Measurements from ENCODE around the gene SELENOW. TPM values are rescaled to one million over a fixed set of nuclear protein-coding genes. Genes with fewer than 3 reads are reported as not detected.

The SELENOW gene
- total and polyA plus RNA-seq, 2 of the 4 experiments (the other 2 are of a cell fraction) = 61.3 to 217 TPM

GRCh38 chr19:47756627-47756929, 21.9 kb upstream of the SELENOW start:
- no peak overlapping the region for H3K4ac ChIP-seq (ENCODE audit: low read depth, low read length)
- no peak for DNase-seq
- H2AK9ac ChIP-seq (replicated peaks; ENCODE audit: low read depth, low read length, poor library complexity) = no peak overlapping the region
- no CpG with 5 or more reads among the region's 12 CpGs for WGBS, 2 experiments (ENCODE audit: extremely low coverage in 2 of 2, insufficient read length in 1 of 2)
- no peaks in the 10 kb centered on the region for H3K9me3 ChIP-seq (ENCODE audit: control insufficient read depth, insufficient read depth, low read length)
- H2AFZ ChIP-seq (replicated peaks; ENCODE audit: low read length, poor library complexity) = no peak overlapping the region
- no peak for ATAC-seq (ENCODE audit: low read depth)
- H3K79me1 ChIP-seq (ENCODE audit: low read depth in 1 of 2, low read length in 2 of 2) = peaks cover 0 to under 1% of the 10 kb centered on the region in 2 experiments; a peak in 1 of 4 replicates
- H2BK20ac ChIP-seq (ENCODE audit: low read depth, low read length) = no peak overlapping the region
- H3K4me1 ChIP-seq (ENCODE audit: control insufficient read depth, insufficient read depth, low read length) = no peaks in the 10 kb centered on the region
- in situ Hi-C loops (cut with MboI; ENCODE audit: low sequenced_read_pairs) (no loop called here), intact Hi-C loops (cut with micrococcal nuclease) (no loop called here), dilution Hi-C loops (cut with HindIII; ENCODE audit: low sequenced_read_pairs, unreplicated experiment) (no loop called here)
- no peak overlapping the region for H4K91ac ChIP-seq (ENCODE audit: insufficient read depth, low read depth, low read length)
- H2BK120ac ChIP-seq (ENCODE audit: low read depth, low read length) = no peak overlapping the region
- no peak overlapping the region for H3K27ac ChIP-seq (ENCODE audit: insufficient read depth, low read length)
- H4K20me1 ChIP-seq (ENCODE audit: insufficient read depth, low read length) = no peaks in the 10 kb centered on the region
- H2BK15ac ChIP-seq (ENCODE audit: low read depth, low read length) = no peak overlapping the region
- no TSS peak for BruUV-seq (replicated peaks)
- no peak overlapping the region for H3K4me3 ChIP-seq (ENCODE audit: insufficient read depth, low read depth, low read length)
- H2AK5ac ChIP-seq (ENCODE audit: low read depth, low read length) = no peak overlapping the region
- no peak overlapping the region for H3K18ac ChIP-seq (ENCODE audit: low read depth, low read length)
- no peak overlapping the region for H3K56ac ChIP-seq (ENCODE audit: extremely low read depth, insufficient read depth, low read length)
- ChIA-PET CTCF (no interaction called here), POLR2A (ENCODE audit: unreplicated experiment) (no interaction called here)
- no peak overlapping the region for H3K14ac ChIP-seq (replicated peaks; ENCODE audit: low read depth, low read length)
- no peaks in the 10 kb centered on the region for H3K27me3 ChIP-seq (ENCODE audit: control insufficient read depth, insufficient read depth, low read length)
- no peak overlapping the region for H3K9ac ChIP-seq (ENCODE audit: low read depth, low read length)
- H2BK5ac ChIP-seq (ENCODE audit: low read depth, low read length, poor library complexity, severe bottlenecking) = no peak overlapping the region
- TF ChIP-seq CHD1 (IDR thresholded peaks at IDR 0.05; ENCODE audit: low read depth, low read length) (no peak), ELK1 (IDR thresholded peaks at IDR 0.05; ENCODE audit: borderline replicate concordance, low read depth, low read length) (no peak), CTCF (conservative IDR thresholded peaks at IDR 0.05; ENCODE audit: low read depth, low read length) (no peak), MAZ (IDR thresholded peaks at IDR 0.05; ENCODE audit: borderline replicate concordance, low read depth, low read length) (no peak), NFE2L2 (IDR thresholded peaks at IDR 0.05; ENCODE audit: low read depth, low read length) (no peak), MAFK (IDR thresholded peaks at IDR 0.05; ENCODE audit: low read depth, low read length) (no peak), CEBPB (IDR thresholded peaks at IDR 0.05; ENCODE audit: low read depth, low read length) (no peak), RFX5 (IDR thresholded peaks at IDR 0.05; ENCODE audit: low read depth, low read length) (no peak), FOS (IDR thresholded peaks at IDR 0.05; ENCODE audit: low read depth, low read length) (no peak), USF2 (IDR thresholded peaks at IDR 0.05; ENCODE audit: low read depth, low read length) (no peak), SMC3 (IDR thresholded peaks at IDR 0.05; ENCODE audit: low read depth, low read length) (no peak), MXI1 (IDR thresholded peaks at IDR 0.05; ENCODE audit: borderline replicate concordance, low read depth, low read length) (no peak), BHLHE40 (IDR thresholded peaks at IDR 0.05; ENCODE audit: low read depth, low read length) (no peak), POLR2A (IDR thresholded peaks at IDR 0.05; ENCODE audit: low read depth, low read length) (no peak), RCOR1 (IDR thresholded peaks at IDR 0.05; ENCODE audit: insufficient replicate concordance, low read length) (no peak), RAD21 (IDR thresholded peaks at IDR 0.05; ENCODE audit: low read length) (no peak)
- peaks cover 67% of the 10 kb centered on the region for H3K36me3 ChIP-seq (ENCODE audit: control insufficient read depth, insufficient read depth, low read length)
- no peak overlapping the region for H3K23ac ChIP-seq (ENCODE audit: low read depth, low read length)
- no peak overlapping the region for H3K4me2 ChIP-seq (ENCODE audit: low read depth, low read length)
- H4K8ac ChIP-seq (ENCODE audit: low read depth in 2 of 2, low read length in 2 of 2) = no peak overlapping the region
- H4K5ac ChIP-seq (ENCODE audit: low read depth, low read length) = no peak overlapping the region
- no peaks in the 10 kb centered on the region for H3K9me1 ChIP-seq (ENCODE audit: insufficient read depth, low read length)

Data from IMR-90 (cell line).